HepG2 (cell line): ENCODE measurements around the gene CDC26. TPM values are rescaled to one million over a fixed set of nuclear protein-coding genes. Genes with fewer than 3 reads are reported as not detected.
"Not testable (repeated sequence)": the region's sequence is repeated elsewhere in the genome, so short reads cannot be mapped to it uniquely, and the experiment has no call there.

ENCODE experiments used
- ATAC-seq: fragments of 200-7000 bp; cut with Tn5 transposase; 3 replicates; pipeline ENCODE4 v1.9.1; 2020; ENCODE audit warnings: mild to moderate bottlenecking, moderate library complexity
- BruUV-seq: library from RNA; stranded (reverse); fragments of 400-500 nt; replicated peaks from 2 replicates; lab custom pipeline; 2021; lab: Mats Ljungman, UMichigan
- CTCF ChIA-PET: fragments of 300-600 bp; formaldehyde crosslinking; extraction: SDS; loops from one replicate; lab custom pipeline; 2021; ENCODE audit warnings: low total read pairs, inconsistent platforms, low intra/inter-chr PET ratio; lab: Yijun Ruan, JAX
- POLR2A ChIA-PET: fragments of 350-600 bp; sonication (Branson Sonifier 250); formaldehyde crosslinking; loops from one replicate; lab custom pipeline; 2020; ENCODE audit warnings: antibody characterized with exemption, inconsistent platforms; lab: Yijun Ruan, JAX
- DNase-seq: peaks from one replicate; pipeline ENCODE4 v3.0.0-alpha.2; 2015; ENCODE audit warnings: low spot score
- FAIRE-seq: peaks from 3 replicates; lab custom pipeline; 2011; peaks lifted over from hg19 to GRCh38; lab: Jason Lieb, UNC
- H2AFZ ChIP-seq: one replicate; pipeline ENCODE4 v1.6.1; 2011; ENCODE audit warnings: low read length, inconsistent platforms
- H3K27ac ChIP-seq: fragments of 300-600 bp; 3 replicates; pipeline ENCODE4 v1.8.0; 2011; ENCODE audit warnings: mixed run types, mild to moderate bottlenecking, mixed read lengths, low read length, inconsistent platforms; ENCODE audit not compliant: insufficient read depth; ENCODE audit errors: extremely low read length
- H3K27me3 ChIP-seq, 2 experiments: fragments of 200-600 bp in 1 of 2; 2 replicates in 1 of 2; 3 replicates in 1 of 2; pipeline versions ENCODE4 v1.6.0 to v1.8.0; 2011; ENCODE audit warnings: low read length in 2 of 2, mild to moderate bottlenecking in 2 of 2, moderate library complexity in 2 of 2, inconsistent platforms in 1 of 2; ENCODE audit not compliant: insufficient read depth in 2 of 2, control insufficient read depth in 1 of 2
- H3K36me3 ChIP-seq, 2 experiments: fragments of 200-600 bp in 1 of 2; replicated peaks in 1 of 2; 2 replicates in 1 of 2; 3 replicates in 1 of 2; pipeline versions ENCODE4 v1.5.1 to v1.8.0; 2011; ENCODE audit warnings: low read length in 2 of 2, inconsistent platforms in 1 of 2; ENCODE audit not compliant: insufficient read depth in 2 of 2, control insufficient read depth in 1 of 2
- H3K4me1 ChIP-seq: 2 replicates; pipeline ENCODE4 v1.5.1; 2012; ENCODE audit warnings: low read length, inconsistent platforms; ENCODE audit not compliant: insufficient read depth
- H3K4me2 ChIP-seq: 2 replicates; pipeline ENCODE4 v1.6.0; 2011; ENCODE audit warnings: low read depth, low read length, inconsistent platforms
- H3K4me3 ChIP-seq, 3 experiments: fragments of 200-600 bp in 1 of 3; sonication (generic), shearing (Covaris generic) in 1 of 3; replicated peaks in 1 of 3; 2 replicates each; pipeline ENCODE4 v1.5.1; 2011 to 2016; ENCODE audit warnings: low read length in 3 of 3, inconsistent platforms in 2 of 3, low read depth in 2 of 3, mild to moderate bottlenecking in 2 of 3, control low read depth in 1 of 3, mixed read lengths in 1 of 3; ENCODE audit not compliant: insufficient read depth in 1 of 3
- H3K79me2 ChIP-seq: one replicate; pipeline ENCODE4 v1.6.1; 2011; ENCODE audit warnings: low read length, inconsistent platforms; ENCODE audit not compliant: insufficient read depth
- H3K9ac ChIP-seq: 2 replicates; pipeline ENCODE4 v1.6.0; 2011; ENCODE audit warnings: mild to moderate bottlenecking, low read depth, low read length, inconsistent platforms; ENCODE audit not compliant: insufficient read depth
- H3K9me3 ChIP-seq: 2 replicates; pipeline ENCODE4 v1.5.1; 2012; ENCODE audit warnings: mild to moderate bottlenecking, low read length
- H4K20me1 ChIP-seq: 2 replicates; pipeline ENCODE4 v1.6.0; 2011; ENCODE audit warnings: inconsistent platforms, mild to moderate bottlenecking, low read length, moderate library complexity; ENCODE audit not compliant: insufficient read depth
- AKAP8 ChIP-seq: sonication (generic); formaldehyde crosslinking; IDR thresholded peaks from 2 replicates; pipeline ENCODE4 v1.5.1; 2020; ENCODE audit warnings: mild to moderate bottlenecking, missing genetic modification reagents
- ATF7-NPFF ChIP-seq: sonication (generic); formaldehyde crosslinking; IDR thresholded peaks from 2 replicates; pipeline ENCODE4 v1.8.1; 2023; ENCODE audit warnings: mild to moderate bottlenecking, low read depth, missing genetic modification reagents, moderate library complexity
- FOSL1 ChIP-seq: sonication (generic); formaldehyde crosslinking; IDR thresholded peaks from 2 replicates; pipeline ENCODE4 v1.9.0; 2021; ENCODE audit warnings: missing genetic modification reagents, borderline replicate concordance
- HNRNPLL ChIP-seq: fragments of 200-400 bp; formaldehyde crosslinking; IDR thresholded peaks from 2 replicates; pipeline ENCODE4 v1.6.1; 2017; ENCODE audit warnings: mild to moderate bottlenecking, low read depth, low read length; ENCODE audit not compliant: poor library complexity, severe bottlenecking
- KAT2B ChIP-seq: fragments of 150-350 bp; IDR thresholded peaks from 2 replicates; pipeline ENCODE4 v1.6.1; 2014; ENCODE audit warnings: low read depth, low read length, borderline replicate concordance
- MEF2D ChIP-seq: sonication (generic); formaldehyde crosslinking; IDR thresholded peaks from 2 replicates; pipeline ENCODE4 v1.5.1; 2020; ENCODE audit warnings: mild to moderate bottlenecking, missing genetic modification reagents
- NCOA5 ChIP-seq: sonication (generic); formaldehyde crosslinking; IDR thresholded peaks from 2 replicates; pipeline ENCODE4 v1.4.0; 2020; ENCODE audit warnings: missing genetic modification reagents
- PLRG1 ChIP-seq: fragments of 450-650 bp; conservative IDR thresholded peaks from 2 replicates; pipeline ENCODE4 v1.6.1; 2016
- TAF15 ChIP-seq: fragments of 200-400 bp; formaldehyde crosslinking; IDR thresholded peaks from one replicate; pipeline ENCODE4 v1.6.1; 2018; ENCODE audit warnings: mild to moderate bottlenecking, low read depth, low read length; ENCODE audit not compliant: poor library complexity, severe bottlenecking
- TBP ChIP-seq: sonication (generic); formaldehyde crosslinking; IDR thresholded peaks from 2 replicates; pipeline ENCODE4 v1.5.0; 2020; ENCODE audit warnings: missing genetic modification reagents
- TEAD2 ChIP-seq: sonication (generic); formaldehyde crosslinking; IDR thresholded peaks from 2 replicates; pipeline ENCODE4 v1.9.0; 2021; ENCODE audit warnings: missing genetic modification reagents
- ZBTB3 ChIP-seq: sonication (generic); formaldehyde crosslinking; IDR thresholded peaks from 2 replicates; pipeline ENCODE4 v1.4.0; 2020; ENCODE audit warnings: low read depth, mild to moderate bottlenecking, moderate library complexity, missing genetic modification reagents, borderline replicate concordance
- ZNF230 ChIP-seq: sonication (generic); formaldehyde crosslinking; IDR thresholded peaks from 2 replicates; pipeline ENCODE4 v1.4.0; 2020; ENCODE audit warnings: mild to moderate bottlenecking, missing genetic modification reagents
- ZNF260 ChIP-seq: sonication (generic); formaldehyde crosslinking; IDR thresholded peaks from 2 replicates; pipeline ENCODE4 v1.4.0; 2020; ENCODE audit warnings: missing genetic modification reagents, low read depth, mild to moderate bottlenecking, borderline replicate concordance
- ZNF331 ChIP-seq: sonication (generic); formaldehyde crosslinking; IDR thresholded peaks from 2 replicates; pipeline ENCODE4 v1.4.0; 2020; ENCODE audit warnings: missing genetic modification reagents
- ZNF431 ChIP-seq: sonication (generic); formaldehyde crosslinking; IDR thresholded peaks from 2 replicates; pipeline ENCODE4 v1.9.0; 2022; ENCODE audit warnings: missing genetic modification reagents, low read depth, mild to moderate bottlenecking, borderline replicate concordance
- ZNF549 ChIP-seq: sonication (generic); formaldehyde crosslinking; IDR thresholded peaks from 2 replicates; pipeline ENCODE4 v1.5.0; 2020; ENCODE audit warnings: missing genetic modification reagents
- ZNF83 ChIP-seq: sonication (generic); formaldehyde crosslinking; IDR thresholded peaks from 2 replicates; pipeline ENCODE4 v1.4.0; 2020; ENCODE audit warnings: missing genetic modification reagents, mild to moderate bottlenecking, borderline replicate concordance
- ZNF879 ChIP-seq: sonication (generic); formaldehyde crosslinking; IDR thresholded peaks from 2 replicates; pipeline ENCODE4 v1.8.1; 2023; ENCODE audit warnings: missing genetic modification reagents
- WGBS: methylation state at CpG from one replicate; pipeline ENCODE4 v1.1.6; 2017; ENCODE audit warnings: low lambda C conversion rate; 5-methylcytosine and 5-hydroxymethylcytosine counted together
- in situ Hi-C: cut with HindIII; loops from 2 replicates; pipeline ENCODE4 v1.10.0; 2017; ENCODE audit warnings: low pct_unique_long_range_greater_than_20kb; ENCODE audit not compliant: extremely low pct_ligation_motif_present
- intact Hi-C: fragments of 100-400 bp; cut with micrococcal nuclease; formaldehyde crosslinking; loops from one replicate; pipeline ENCODE4 v1.10.0; 2022; ENCODE audit not compliant: unreplicated experiment
- polyA plus RNA-seq, 8 experiments: library from polyadenylated mRNA; depleted of rRNA in 3 of 8; stranded (reverse) in 7 of 8; unstranded in 1 of 8; fragments of >200 nt; fragmentation: Illumina TruSeq in 4 of 8; extraction: Trizol in 4 of 8; gene quantifications; 2 replicates each; pipeline versions ENCODE4 v1.2.1 to v1.2.3, GENCODE V29; 2011 to 2016; ENCODE audit warnings: low read depth in 4 of 8, missing spikeins in 1 of 8, mixed read lengths in 1 of 8; ENCODE audit not compliant: insufficient read depth in 1 of 8
- total RNA-seq, 5 experiments: library from RNA; depleted of rRNA; stranded (reverse); fragments of >200 nt; fragmentation: Illumina TruSeq; extraction: Trizol; gene quantifications; 2 replicates each; pipeline ENCODE4 v1.2.3, GENCODE V29; 2016; ENCODE audit warnings: low read depth in 1 of 5
- TF ChIP-seq, protein P1 (sequence below): sonication (generic); formaldehyde crosslinking; IDR thresholded peaks from 2 replicates; pipeline ENCODE4 v1.4.0; 2020; ENCODE audit warnings: missing genetic modification reagents, mild to moderate bottlenecking, borderline replicate concordance

The CDC26 gene
- total and polyA plus RNA-seq, 2 of the 13 experiments (the other 11 are each of a cell fraction or from before 2014, with no cell fraction given): 26.6 to 57.9 TPM

DNA sequence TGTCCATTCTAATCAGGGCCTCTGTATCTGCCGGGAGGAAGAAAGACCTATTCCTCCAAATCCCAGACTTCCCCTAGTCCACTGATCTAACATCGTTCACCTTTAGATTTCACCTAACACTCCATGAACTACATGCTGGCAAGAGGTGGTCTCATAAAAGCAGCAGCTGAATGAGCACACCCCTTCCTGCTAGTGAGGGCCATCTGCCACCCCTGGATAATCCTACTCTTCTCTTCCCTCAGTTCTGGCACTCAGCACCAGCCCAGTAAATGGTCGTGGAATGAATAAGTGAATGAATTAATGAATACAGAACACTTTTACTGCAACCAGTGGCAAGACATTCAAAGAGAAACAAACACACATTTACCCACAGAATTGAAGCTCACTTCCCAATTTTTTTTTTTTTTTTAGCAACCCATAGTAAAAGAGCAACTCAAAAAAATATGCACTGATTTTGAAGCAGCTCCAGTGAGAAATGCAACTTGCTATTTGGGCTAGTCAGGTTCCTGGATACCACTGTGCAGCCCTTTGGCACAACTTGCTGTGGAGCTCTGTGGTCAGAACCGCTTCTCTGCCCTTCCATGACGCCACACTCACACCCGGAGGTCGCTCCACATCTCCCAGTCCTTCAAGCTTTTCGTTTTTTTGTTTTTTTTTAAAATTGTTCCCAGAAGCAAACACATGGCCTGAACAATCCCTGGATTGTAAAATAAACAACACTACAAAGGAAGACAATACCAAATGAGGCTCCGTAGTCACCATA, 21.6 kb upstream of the CDC26 start:
- Histone ChIP-seq H3K4me2 (no peak overlapping the region), H3K27ac (no peak overlapping the region), H3K4me3 (no peak overlapping the region), H3K9ac (no peak overlapping the region)
- no TSS peak for BruUV-seq
- no peak for ATAC-seq
- POLR2A ChIA-PET: interaction anchor here (0.6 kb wide), 1 partner anchor 76 kb away, joined by 3 read pairs; the partner anchor contains the start of genes FKBP15 and SLC31A1
- in situ Hi-C loops: no loop called here
- TF ChIP-seq, protein P1, sequence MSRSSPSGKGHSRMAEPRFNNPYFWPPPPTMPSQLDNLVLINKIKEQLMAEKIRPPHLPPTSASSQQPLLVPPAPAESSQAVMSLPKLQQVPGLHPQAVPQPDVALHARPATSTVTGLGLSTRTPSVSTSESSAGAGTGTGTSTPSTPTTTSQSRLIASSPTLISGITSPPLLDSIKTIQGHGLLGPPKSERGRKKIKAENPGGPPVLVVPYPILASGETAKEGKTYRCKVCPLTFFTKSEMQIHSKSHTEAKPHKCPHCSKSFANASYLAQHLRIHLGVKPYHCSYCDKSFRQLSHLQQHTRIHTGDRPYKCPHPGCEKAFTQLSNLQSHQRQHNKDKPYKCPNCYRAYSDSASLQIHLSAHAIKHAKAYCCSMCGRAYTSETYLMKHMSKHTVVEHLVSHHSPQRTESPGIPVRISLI: no peak
- TF ChIP-seq KAT2B (no peak), ZNF879 (CRISPR knock-in tag) (no peak), TAF15 (no peak), TEAD2 (no peak), ZNF230 (CRISPR knock-in tag) (no peak), ATF7-NPFF (CRISPR knock-in tag) (no peak), AKAP8 (CRISPR knock-in tag) (no peak), ZNF83 (CRISPR knock-in tag) (no peak), ZNF260 (CRISPR knock-in tag) (no peak), MEF2D (CRISPR knock-in tag) (no peak), HNRNPLL (no peak), ZNF431 (CRISPR knock-in tag) (no peak), ZNF331 (CRISPR knock-in tag) (no peak), FOSL1 (CRISPR knock-in tag) (no peak), PLRG1 (no peak), TBP (CRISPR knock-in tag) (no peak), ZBTB3 (CRISPR knock-in tag) (no peak), ZNF549 (CRISPR knock-in tag) (no peak), NCOA5 (CRISPR knock-in tag) (no peak)
- TF ChIP-seq, all 625 proteins: peak for 0
- intact Hi-C loops: no loop called here
- no peak for DNase-seq
- Histone ChIP-seq H2AFZ (no peak overlapping the region), H3K9me3 (no peaks in the 10 kb centered on the region), H4K20me1 (no peaks in the 10 kb centered on the region), H3K4me1 (peaks cover 9% of the 10 kb centered on the region; the same call in 1 of the 2 replicates), H3K27me3 (no peaks in the 10 kb centered on the region), H3K36me3 (peaks cover 5 to 15% of the 10 kb centered on the region in 2 experiments; a peak in 4 of 5 replicates), H3K79me2 (no peaks in the 10 kb centered on the region)
- WGBS: 53% methylated on average over 9 of the region's 9 CpGs
- FAIRE-seq: no peak
- CTCF ChIA-PET: no interaction called here

DNA sequence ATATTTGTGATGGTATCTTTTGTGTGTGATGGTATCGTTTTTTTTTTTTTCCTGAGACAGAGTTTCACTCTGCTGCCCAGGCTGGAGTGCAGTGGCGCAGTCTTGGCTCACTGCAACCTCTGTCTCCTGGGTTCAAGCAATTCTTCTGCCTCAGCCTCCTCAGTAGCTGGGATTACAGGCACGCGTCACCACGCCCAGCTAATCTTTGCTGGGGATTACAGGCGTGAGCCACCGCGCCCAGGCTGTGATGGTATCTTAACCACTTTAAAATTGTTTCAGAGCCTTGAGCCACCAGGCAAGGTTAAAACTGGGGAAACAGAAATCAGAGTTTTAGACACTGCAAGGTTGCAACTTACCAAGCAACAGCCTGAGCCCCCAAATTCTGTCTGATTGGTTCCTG, 20.9 kb upstream of the CDC26 start:
- intact Hi-C loops, FAIRE-seq, H3K27me3 ChIP-seq, CTCF ChIA-PET, H3K9me3 ChIP-seq, ATAC-seq, H4K20me1 ChIP-seq, H3K27ac ChIP-seq, H3K4me1 ChIP-seq, H3K4me3 ChIP-seq, POLR2A ChIA-PET, H3K9ac ChIP-seq, in situ Hi-C loops, H3K79me2 ChIP-seq, H3K4me2 ChIP-seq, DNase-seq, H2AFZ ChIP-seq, BruUV-seq: not testable (repeated sequence)
- peaks cover 9 to 22% of the 10 kb centered on the region in 2 experiments for H3K36me3 ChIP-seq
- WGBS: 94% methylated on average over 8 of the region's 8 CpGs
